Ovary (tissue), 9 donors: ENCODE data around the gene RGS6. TPM values are rescaled to one million over a fixed set of nuclear protein-coding genes. Genes with fewer than 3 reads are reported as not detected.

ENCODE experiments used
- DNase-seq, 5 donors: peaks; one replicate each; pipeline ENCODE4 v3.0.0-alpha.2; 2019 to 2020
- H3K27ac ChIP-seq, 2 donors: fragments of 200-600 bp; one replicate each; pipeline versions ENCODE4 v1.5.1 to v1.8.0; 2019 to 2022
- H3K27me3 ChIP-seq: fragments of 200-600 bp; one replicate; pipeline ENCODE4 v1.8.0; 2022
- H3K36me3 ChIP-seq: fragments of 200-600 bp; sonication (generic); one replicate; pipeline ENCODE4 v1.5.1; 2019
- H3K4me1 ChIP-seq: one replicate; pipeline ENCODE4 v1.8.1; 2013; ENCODE audit warnings: mild to moderate bottlenecking, moderate library complexity; ENCODE audit not compliant: insufficient read depth
- H3K4me3 ChIP-seq: fragments of 200-600 bp; sonication (generic); one replicate; pipeline ENCODE4 v1.5.1; 2017
- H3K9me3 ChIP-seq, 2 donors: fragments of 200-600 bp in 1 of 2; sonication (generic) in 1 of 2; one replicate each; pipeline versions ENCODE4 v1.5.1 to v1.8.1; 2013 to 2019; ENCODE audit warnings: mild to moderate bottlenecking in 1 of 2, moderate library complexity in 1 of 2
- CTCF ChIP-seq, 3 donors: fragments of 450-650 bp in 2 of 3; fragments of 200-600 bp in 1 of 3; IDR thresholded peaks; one replicate each; pipeline versions ENCODE4 v1.5.1 to v1.8.0; 2016 to 2022; ENCODE audit warnings: antibody characterized with exemption in 3 of 3, mild to moderate bottlenecking in 1 of 3
- EP300 ChIP-seq: sonication (generic); formaldehyde crosslinking; IDR thresholded peaks from one replicate; pipeline ENCODE4 v1.6.1; 2017; ENCODE audit warnings: antibody characterized with exemption
- POLR2A ChIP-seq: fragments of 450-650 bp; IDR thresholded peaks from one replicate; pipeline ENCODE4 v1.6.1; 2017; ENCODE audit warnings: antibody characterized with exemption, mild to moderate bottlenecking, moderate library complexity
- WGBS, 3 donors: extraction: QIAGEN DNeasy Blood & Tissue Kit in 1 of 3; methylation state at CpG; one replicate each; pipeline versions ENCODE4 v1.1.5 to v1.1.7; 2013 to 2017; 5-methylcytosine and 5-hydroxymethylcytosine counted together
- intact Hi-C, 4 donors: fragments of 100-400 bp; cut with DNase I; formaldehyde crosslinking; loops; one replicate each; pipeline versions ENCODE4 v1.11.0 to v1.15.1; 2022 to 2023
- polyA plus RNA-seq, 2 donors: library from polyadenylated mRNA; stranded (reverse); fragments of 200-250 nt in 1 of 2; fragments of 350-450 nt in 1 of 2; fragmentation: Illumina TruSeq in 1 of 2; extraction: RNeasy Lipid Tissue Mini Kit (QIAGEN cat#74804) in 1 of 2; gene quantifications; one replicate each; pipeline ENCODE4 v1.2.3, GENCODE V29; 2013 to 2014
- total RNA-seq, 7 donors: library from RNA; depleted of rRNA in 2 of 7; stranded (reverse); fragments of >200 nt in 2 of 7; fragmentation: NEBNext Ultra II Directional in 3 of 7; extraction: Animal tissue kit (Norgen Biotek cat#: 25700) in 3 of 7; gene quantifications; one replicate each; pipeline versions ENCODE4 v1.1.0 to v1.2.4, GENCODE V29; 2016 to 2023
- donor health status: DM: no; HTN: no; CAD: no; lungs with moderate emphysema.
- donor health status: DM: no; HTN: no; CAD: no.
- donor health status: Bipolar disorder and iron deficiency.
- donor health status: DM: yes; HTN: yes; CAD: no.
- donor health status: DM: no; HTN: no; CAD: no.
- donor health status: DM: yes; HTN: yes; CAD: no.

Gene RGS6
- total and polyA plus RNA-seq, 9 donors: 0.53 to 6.9 (median 1.1) TPM

GRCh38 chr14:71956920-71957563, 24.8 kb downstream of the RGS6 start:
- Histone ChIP-seq H3K36me3 (no peaks in the 10 kb centered on the region), H3K4me3 (no peak overlapping the region), H3K4me1 (peaks cover 1% of the 10 kb centered on the region), H3K27ac (no peak overlapping the region), H3K9me3 (no peaks in the 10 kb centered on the region), H3K27me3 (no peaks in the 10 kb centered on the region)
- intact Hi-C loops: no loop called here
- no peak for DNase-seq
- TF ChIP-seq CTCF (IDR thresholded peaks at IDR 0.05) (no peak), EP300 (no peak), POLR2A (no peak)
- 48 to 72% (median 55%) methylated on average over 3 of the region's 3 CpGs for WGBS, 3 donors

GRCh38 chr14:71959055-71959454, 26.8 kb downstream of the RGS6 start:
- Histone ChIP-seq H3K27me3 (no peaks in the 10 kb centered on the region), H3K27ac (no peak overlapping the region), H3K36me3 (no peaks in the 10 kb centered on the region), H3K4me1 (peaks cover 1% of the 10 kb centered on the region), H3K9me3 (no peaks in the 10 kb centered on the region), H3K4me3 (no peak overlapping the region)
- TF ChIP-seq POLR2A (no peak), EP300 (no peak), CTCF (IDR thresholded peaks at IDR 0.05) (no peak)
- intact Hi-C loops: no loop called here
- DNase-seq: no peak
- 24 to 37% (median 32%) methylated on average over 5 of the region's 5 CpGs for WGBS, 3 donors

DNA sequence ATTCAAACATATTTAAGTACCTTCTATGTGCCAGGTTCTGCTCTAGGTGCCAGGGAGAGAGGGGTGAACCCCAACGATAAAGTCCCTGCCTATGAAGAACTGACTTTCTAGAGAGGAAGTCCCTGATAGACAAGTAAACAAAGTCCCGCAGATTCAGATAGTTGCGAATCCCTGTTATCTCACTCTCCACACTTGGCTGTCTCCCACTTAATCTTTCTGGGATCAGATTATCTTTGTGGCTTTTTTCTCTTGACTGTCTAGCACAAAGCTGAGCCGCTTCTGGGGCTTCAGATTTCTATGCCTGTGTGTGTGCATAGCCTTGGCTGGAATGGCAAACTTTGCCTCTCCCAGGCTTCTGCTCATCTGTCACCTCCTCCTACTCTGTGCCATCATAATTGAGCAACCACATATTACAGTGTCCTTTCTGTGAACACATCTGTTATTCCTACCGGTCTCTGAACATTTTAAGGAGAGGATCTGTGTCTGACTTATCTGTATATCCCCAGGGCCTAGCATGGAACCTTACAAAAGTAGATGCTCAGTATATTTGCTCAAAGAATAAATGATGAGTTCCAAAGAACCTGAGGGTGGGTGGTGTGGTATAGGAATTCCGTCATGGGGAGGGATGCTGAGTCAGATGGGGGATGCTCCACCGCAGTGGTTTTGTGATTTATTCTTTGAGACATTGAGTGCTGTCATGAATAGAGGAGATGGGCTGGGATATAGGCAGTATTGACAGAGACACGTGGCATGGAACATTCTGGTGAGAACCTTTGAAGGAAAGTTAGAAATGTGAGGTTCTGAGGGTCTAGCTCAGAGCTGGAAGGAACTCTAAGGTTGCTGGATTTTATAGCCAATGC, 28.5 kb downstream of the RGS6 start:
- WGBS, 3 donors: 87 to 94% (median 88%) methylated on average over 8 of the region's 8 CpGs
- no peak overlapping the region for H3K27ac ChIP-seq
- intact Hi-C loops: no loop called here
- DNase-seq: no peak
- no peaks in the 10 kb centered on the region for H3K36me3 ChIP-seq
- no peaks in the 10 kb centered on the region for H3K9me3 ChIP-seq
- no peak for TF ChIP-seq POLR2A
- TF ChIP-seq EP300: no peak
- no peak for TF ChIP-seq CTCF (IDR thresholded peaks at IDR 0.05)
- peaks cover 1% of the 10 kb centered on the region for H3K4me1 ChIP-seq
- no peak overlapping the region for H3K4me3 ChIP-seq
- no peaks in the 10 kb centered on the region for H3K27me3 ChIP-seq

GRCh38 chr14:71961972-71962371, 29.7 kb downstream of the RGS6 start:
- Histone ChIP-seq H3K27ac (no peak overlapping the region), H3K36me3 (no peaks in the 10 kb centered on the region), H3K27me3 (no peaks in the 10 kb centered on the region), H3K4me1 (peaks cover 1% of the 10 kb centered on the region), H3K9me3 (no peaks in the 10 kb centered on the region), H3K4me3 (no peak overlapping the region)
- intact Hi-C loops: no loop called here
- TF ChIP-seq POLR2A (no peak), CTCF (IDR thresholded peaks at IDR 0.05) (no peak), EP300 (no peak)
- no peak for DNase-seq
- WGBS, 3 donors: 28 to 43% (median 33%) methylated on average over 4 of the region's 4 CpGs
